Brain pericyte (primary cell): ENCODE results near the gene KRTAP4-7.
"Not testable (repeated sequence)": the region's sequence is repeated elsewhere in the genome, so short reads cannot be mapped to it uniquely, and the experiment has no call there.

ENCODE experiments used
- DNase-seq: peaks from one replicate; pipeline ENCODE4 v3.0.0-alpha.2; 2012; ENCODE audit warnings: low read depth, low spot score

KRTAP4-7 gene

DNA sequence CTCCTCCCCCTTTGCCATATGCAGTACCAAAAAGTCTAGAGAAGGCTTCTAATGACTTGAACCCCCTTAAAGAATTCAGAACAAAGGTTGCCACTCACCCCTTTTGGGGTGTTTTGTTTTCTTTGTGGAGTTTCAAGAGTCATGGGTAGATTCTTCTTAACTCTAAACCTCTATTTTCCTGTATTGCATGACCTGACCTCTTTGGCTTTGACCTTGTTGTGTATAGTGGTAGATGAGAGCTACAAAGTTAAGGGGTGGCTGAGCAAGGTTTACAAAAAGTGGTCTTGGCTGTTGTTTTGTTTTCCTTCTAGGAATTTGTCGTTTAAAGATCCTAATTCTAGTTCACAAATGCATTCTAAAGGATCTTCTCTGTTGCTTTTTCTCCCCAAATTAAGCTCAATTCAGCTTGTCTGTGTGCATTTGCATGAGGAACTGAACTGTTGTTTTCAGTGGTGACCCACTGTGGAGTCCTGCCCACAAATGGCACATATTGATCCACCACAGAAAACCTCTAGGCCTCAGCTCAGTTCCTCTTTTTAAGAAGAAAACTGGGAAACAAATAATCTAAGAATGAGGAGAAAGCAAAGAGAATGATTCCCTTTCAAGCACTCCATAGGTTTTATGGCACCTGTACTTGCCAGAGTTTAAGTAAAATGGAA, 24.9 kb downstream of the KRTAP4-7 start:
- DNase-seq = not testable (repeated sequence)

DNA sequence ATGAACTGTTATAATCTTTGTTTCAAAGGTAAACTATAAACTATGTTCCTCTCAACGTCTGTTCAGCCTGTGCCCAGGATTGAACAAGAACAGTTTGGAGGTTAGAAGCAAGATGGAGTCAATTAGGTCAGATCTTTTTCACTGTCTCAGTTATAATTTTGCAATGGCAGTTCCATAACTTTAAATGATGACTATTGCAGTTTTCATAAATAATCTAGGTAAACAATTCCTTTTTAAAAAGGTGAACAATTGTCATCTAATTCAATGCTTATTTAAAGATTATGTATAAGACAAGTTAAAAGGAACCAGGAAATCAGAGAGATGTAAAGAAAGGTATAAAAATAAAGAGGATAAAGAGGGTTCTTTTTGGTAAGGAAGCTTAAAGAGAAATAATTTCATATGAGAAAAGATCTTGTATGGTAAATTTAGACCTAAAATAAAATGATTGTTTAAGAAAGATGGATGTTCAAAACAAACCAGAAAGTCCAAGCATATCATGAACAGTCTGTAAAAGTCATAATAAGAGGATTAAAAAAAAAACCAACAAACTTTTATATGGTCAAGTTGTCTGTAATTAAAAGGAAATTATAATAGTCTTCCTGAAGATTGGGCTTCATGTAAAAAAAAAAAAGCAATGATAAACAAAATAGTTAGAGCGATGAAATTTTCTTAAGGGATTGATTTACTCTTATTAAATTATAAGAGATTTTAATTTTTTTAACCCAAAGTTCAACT, 27.4 kb downstream of the KRTAP4-7 start:
- no peak for DNase-seq

GRCh38 chr17:41116297-41116696, 32.3 kb downstream of the KRTAP4-7 start:
- DNase-seq = no peak

GRCh38 chr17:41117846-41118386, 34.0 kb downstream of the KRTAP4-7 start, which contains the start of gene KRTAP4-11:
KRTAP4-11 (minus strand) TSS chr17:41118373; CDS start chr17:41118315, 58 bp downstream.
- DNase-seq = not testable (repeated sequence)

- no peak for DNase-seq
Observed at GRCh38 chr17:41118721-41119120, 34.8 kb downstream of the KRTAP4-7 start.

DNA sequence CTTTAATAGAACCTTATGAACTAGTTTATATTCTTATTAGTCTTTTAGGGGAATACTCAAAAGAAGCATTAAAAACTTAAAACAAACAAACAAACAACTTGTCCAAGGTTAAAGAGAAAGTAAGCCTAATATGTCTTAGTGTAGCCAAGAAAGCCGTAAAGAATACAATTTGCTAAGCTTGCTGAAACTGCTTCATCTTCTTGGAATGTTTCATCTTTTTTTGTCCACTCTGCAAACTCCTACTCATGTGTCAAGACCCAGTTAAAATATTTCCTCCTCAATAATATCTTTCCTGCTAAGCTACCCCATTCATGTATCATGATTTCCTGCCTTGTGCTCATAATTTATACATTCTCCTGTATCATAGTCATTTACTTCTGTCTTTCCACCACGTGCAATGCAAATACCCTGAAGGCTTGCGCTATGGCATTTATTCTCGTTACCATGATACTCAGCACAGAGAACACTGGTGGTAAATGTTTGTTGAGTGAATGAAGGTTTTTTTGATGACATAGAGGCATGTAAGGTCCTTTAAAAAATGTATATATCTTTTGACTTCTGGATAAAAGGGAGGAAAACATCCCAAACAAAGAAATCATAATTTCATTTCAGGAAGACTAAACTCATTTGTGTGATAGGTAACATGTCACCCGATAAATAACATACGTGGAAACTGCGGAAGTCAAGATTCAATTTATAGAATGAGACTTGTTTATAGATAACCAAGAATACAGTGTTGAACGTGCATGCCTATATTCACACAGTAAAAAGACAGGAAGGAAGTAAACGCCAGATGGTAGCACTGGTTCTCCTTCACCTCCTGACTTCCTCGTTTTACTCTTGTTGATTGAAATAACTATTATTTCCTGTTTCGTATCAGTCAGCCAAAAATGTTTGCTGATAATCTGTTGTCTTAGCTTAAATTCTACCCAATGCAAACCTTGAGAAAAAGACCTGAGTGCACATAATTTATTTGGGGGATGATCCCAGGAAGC, 36.0 kb downstream of the KRTAP4-7 start:
- not testable (repeated sequence) for DNase-seq

DNA sequence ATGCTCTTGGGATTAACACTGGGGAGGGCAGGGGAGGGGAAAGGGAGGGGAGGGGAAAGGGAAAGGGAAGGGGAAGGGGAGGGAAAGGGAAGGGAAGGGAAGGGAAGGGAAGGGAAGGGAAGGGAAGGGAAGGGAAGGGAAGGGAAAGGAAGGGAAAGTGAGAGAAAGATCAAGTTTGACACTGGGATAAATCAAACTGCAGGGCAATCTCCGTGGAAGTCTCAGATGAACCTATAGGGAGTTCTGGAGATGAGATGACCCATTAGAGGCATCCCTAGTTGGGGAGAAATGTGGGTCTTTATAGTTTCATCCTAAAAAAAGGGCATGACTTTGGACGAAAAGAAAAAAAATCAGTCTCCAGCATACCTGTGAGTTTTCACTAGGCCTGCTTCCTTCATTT, 37.8 kb downstream of the KRTAP4-7 start:
- DNase-seq = no peak

DNA sequence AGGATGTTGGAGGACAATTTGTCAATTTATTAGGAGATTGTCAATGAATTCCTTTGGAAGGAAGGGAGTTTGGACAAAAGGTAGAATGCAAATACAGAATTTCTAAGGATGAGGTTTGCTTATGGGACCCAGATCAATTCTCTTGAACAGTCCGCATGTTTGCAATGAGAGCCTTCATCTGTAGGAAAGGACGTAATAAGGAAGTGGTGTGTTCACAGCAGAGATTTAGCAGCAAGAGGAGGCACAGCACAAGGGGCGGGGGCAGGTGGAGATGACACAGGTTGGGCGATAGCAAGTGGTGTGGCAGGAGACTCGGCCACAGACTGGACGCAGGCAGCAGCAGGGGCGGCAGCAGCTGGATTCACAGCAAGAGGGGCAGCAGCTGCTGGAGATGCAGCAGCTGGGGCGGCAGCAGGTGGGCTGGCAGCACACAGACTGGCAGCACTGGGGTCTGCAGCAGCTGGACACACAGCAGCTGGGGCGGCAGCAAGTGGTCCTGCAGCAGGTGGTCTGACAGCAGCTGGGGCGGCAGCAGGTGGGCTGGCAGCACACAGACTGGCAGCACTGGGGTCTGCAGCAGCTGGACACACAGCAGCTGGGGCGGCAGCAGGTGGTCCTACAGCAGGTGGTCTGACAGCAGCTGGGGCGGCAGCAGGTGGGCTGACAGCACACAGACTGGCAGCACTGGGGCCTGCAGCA, 39.5 kb downstream of the KRTAP4-7 start:
- not testable (repeated sequence) for DNase-seq

DNA sequence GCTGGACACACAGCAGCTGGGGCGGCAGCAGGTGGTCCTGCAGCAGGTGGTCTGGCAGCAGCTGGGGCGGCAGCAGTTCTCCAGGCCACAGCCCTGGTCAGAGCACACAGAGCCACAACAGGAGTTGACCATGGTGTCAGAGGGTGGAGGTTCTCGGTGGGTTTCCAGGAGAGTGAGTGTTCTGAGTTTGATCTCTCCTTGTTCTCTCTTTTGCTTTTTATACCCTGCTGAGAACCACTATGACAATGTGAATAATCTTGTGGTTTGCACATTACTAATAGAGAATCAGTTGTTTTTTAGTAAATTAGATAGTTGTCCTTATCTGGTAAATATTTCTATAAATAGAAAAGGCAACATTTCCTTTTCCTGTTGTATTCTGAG, 40.0 kb downstream of the KRTAP4-7 start, which contains the start of gene KRTAP4-12:
TSS of gene KRTAP4-12 (minus strand) at position 192 of the 381 bp plus-strand sequence. CDS start at position 132, 60 bp downstream.
- DNase-seq = not testable (repeated sequence)

- DNase-seq = no peak
Observed at GRCh38 chr17:41125064-41125463, 41.1 kb downstream of the KRTAP4-7 start.

- no peak for DNase-seq
Observed at GRCh38 chr17:41126412-41126811, 42.5 kb downstream of the KRTAP4-7 start.

- DNase-seq = no peak
Observed at GRCh38 chr17:41127371-41127770, 43.4 kb downstream of the KRTAP4-7 start.

GRCh38 chr17:41131979-41132378, 48.0 kb downstream of the KRTAP4-7 start:
- no peak for DNase-seq

- no peak for DNase-seq
Observed at GRCh38 chr17:41133880-41134735, 50.2 kb downstream of the KRTAP4-7 start.
